GM12891 (cell line): ENCODE data around the gene KIF15.

ENCODE experiments used
- DNase-seq: peaks from one replicate; pipeline ENCODE4 v3.0.0; 2011; ENCODE audit warnings: low spot score; ENCODE audit not compliant: insufficient read length
- FAIRE-seq: peaks from 2 replicates; lab custom pipeline; 2011; peaks lifted over from hg19 to GRCh38; lab: Jason Lieb, UNC
- PAX5 ChIP-seq: IDR thresholded peaks from 2 replicates; pipeline ENCODE4 v1.6.1; 2011; ENCODE audit warnings: low read length, moderate library complexity, mild to moderate bottlenecking; ENCODE audit not compliant: insufficient read depth, severe bottlenecking
- POLR2A ChIP-seq: IDR thresholded peaks from 2 replicates; pipeline ENCODE4 v1.6.1; 2011; ENCODE audit warnings: low read depth, low read length, control low read depth
- POLR2AphosphoS5 ChIP-seq: IDR thresholded peaks from 2 replicates; pipeline ENCODE4 v1.6.1; 2011; ENCODE audit warnings: low read depth, low read length, control low read depth
- POU2F2 ChIP-seq: IDR thresholded peaks from 2 replicates; pipeline ENCODE4 v1.6.1; 2011; ENCODE audit warnings: low read depth, mild to moderate bottlenecking, control low read depth, low read length, moderate library complexity
- SPI1 ChIP-seq: IDR thresholded peaks from 2 replicates; pipeline ENCODE4 v1.6.1; 2011; ENCODE audit warnings: low read depth, low read length, control low read depth
- TAF1 ChIP-seq: IDR thresholded peaks from 2 replicates; pipeline ENCODE4 v1.6.1; 2011; ENCODE audit warnings: low read depth, low read length, control low read depth

Gene KIF15

DNA sequence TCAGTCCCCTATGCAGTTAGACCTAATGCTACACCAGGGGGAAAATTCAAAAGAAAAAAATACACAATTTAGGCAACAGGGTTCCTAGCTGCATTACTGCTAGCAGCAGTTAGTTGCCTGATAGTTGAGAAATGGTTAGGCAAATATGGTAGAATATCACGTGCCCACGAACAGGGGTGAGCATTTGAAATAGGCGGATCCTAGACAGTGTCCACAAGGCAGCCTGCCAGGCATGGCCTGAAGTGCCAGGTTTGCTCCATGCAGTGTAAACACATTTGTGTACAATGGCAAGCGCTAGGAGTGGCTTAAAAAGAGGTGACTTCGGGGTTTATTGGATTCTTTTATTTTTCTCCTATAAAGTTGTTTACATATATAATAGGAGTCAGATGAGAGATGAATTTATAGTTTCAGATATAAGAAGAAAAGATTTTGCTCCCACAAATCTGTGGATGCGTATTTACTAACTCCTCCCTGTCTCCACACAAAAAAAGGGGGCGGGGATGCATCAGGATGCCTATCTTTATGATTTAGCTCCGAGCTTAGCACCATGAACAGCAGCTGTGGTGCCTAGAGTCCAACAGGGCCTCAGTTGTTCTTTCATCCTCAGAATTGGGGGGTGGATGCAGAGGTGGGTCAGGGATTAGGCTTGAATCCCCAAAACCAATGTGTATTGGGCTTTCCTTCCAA lies 108.9 kb downstream of the KIF15 start:
- DNase-seq (no peak), FAIRE-seq (no peak)
- TF ChIP-seq TAF1 (no peak), POU2F2 (no peak), SPI1 (no peak)

DNA sequence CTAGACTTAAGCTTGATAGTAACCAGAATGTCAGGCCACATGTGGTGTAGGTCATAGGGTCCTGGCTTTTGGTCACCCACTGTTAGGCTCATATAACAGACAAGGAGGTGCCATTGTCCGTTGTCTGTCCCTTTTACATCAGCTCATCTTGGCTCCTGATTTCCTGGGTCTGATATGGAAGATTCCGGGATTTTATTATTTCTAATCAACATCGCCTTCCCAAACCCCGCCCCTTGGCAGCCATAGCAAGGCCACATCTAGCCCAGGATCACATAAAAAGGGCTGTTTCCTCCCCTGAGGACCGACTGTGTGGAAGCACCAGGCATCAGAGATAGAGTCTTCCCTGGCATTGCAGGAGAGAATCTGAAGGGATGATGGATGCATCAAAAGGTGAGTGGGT lies 112.7 kb downstream of the KIF15 start, which contains the start of gene TGM4:
TGM4 (plus strand) TSS at position 301 of the 400 bp plus-strand sequence; CDS start at position 372, 71 bp downstream.
- FAIRE-seq (no peak), DNase-seq (no peak)
- TF ChIP-seq PAX5 (no peak), TAF1 (no peak)

DNA sequence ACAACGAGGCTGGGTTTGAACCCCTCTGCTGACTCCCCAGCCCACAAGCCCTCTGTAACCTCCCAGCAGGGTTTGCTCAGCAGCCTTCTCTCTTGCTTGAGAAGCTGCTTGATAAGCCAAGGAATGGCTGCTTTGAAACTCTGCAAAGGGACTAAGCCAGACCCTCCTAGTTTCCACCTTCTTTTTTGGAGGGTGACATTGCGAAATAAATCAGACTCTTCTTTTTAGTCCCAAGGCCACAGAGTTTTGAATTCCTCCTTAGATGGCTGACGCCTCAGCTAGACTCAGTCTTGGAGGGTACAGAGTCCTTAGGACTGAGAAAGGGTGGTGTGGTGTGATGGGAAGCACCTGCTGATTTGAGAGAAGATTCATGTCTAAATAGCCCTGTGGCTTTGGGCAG lies 114.0 kb downstream of the KIF15 start:
- TF ChIP-seq TAF1, result no peak
- no peak for TF ChIP-seq SPI1
- TF ChIP-seq POLR2A, result no peak
- TF ChIP-seq POU2F2, result no peak
- no peak for TF ChIP-seq POLR2AphosphoS5
- TF ChIP-seq PAX5, result no peak
- no peak for FAIRE-seq
- no peak for DNase-seq

DNA sequence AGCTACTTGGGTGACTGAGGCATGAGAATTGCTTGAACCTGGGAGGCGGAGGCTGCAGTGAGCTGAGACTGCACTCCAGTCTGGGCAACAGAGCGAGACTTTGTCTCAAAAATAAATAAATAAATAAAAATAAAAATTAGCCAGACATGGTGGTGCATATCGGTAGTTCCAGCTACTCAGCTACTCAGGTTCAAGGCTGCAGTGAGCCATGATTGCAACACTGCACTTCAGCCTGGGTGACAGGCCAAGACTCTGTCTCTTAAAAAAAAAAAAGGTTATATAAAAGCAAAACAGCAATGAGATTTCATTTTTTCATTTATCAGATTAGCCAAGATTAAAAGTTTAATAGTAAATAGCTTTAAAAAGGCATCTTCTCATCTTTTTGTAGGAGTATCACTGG lies 115.7 kb downstream of the KIF15 start:
- DNase-seq (no peak), FAIRE-seq (no peak)
- TF ChIP-seq POU2F2, result no peak
- TF ChIP-seq TAF1, result no peak
- no peak for TF ChIP-seq POLR2AphosphoS5
- no peak for TF ChIP-seq PAX5

DNA sequence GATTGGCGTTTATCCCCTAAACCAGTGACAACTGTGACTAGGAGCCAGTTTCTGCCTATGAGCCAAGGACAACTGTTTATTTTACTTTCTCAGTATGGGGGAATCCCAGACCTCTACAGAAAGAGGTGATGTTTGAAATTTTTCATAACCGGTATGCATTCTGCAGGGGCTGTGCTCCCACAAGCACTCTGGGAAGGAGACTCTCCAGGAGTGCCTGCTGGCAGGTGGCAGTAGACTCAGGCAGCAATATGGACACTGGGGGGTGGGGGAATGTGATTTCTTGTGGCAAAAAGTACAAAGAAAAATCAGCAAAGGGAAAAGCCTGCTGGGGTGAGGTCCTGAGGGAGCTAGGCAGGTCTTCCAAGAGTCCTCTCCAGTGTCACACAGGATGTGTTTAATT lies 118.7 kb downstream of the KIF15 start:
- no peak for FAIRE-seq
- DNase-seq, result no peak
- TF ChIP-seq PAX5 (no peak), POU2F2 (no peak), SPI1 (no peak), POLR2A (no peak), POLR2AphosphoS5 (no peak), TAF1 (no peak)

DNA sequence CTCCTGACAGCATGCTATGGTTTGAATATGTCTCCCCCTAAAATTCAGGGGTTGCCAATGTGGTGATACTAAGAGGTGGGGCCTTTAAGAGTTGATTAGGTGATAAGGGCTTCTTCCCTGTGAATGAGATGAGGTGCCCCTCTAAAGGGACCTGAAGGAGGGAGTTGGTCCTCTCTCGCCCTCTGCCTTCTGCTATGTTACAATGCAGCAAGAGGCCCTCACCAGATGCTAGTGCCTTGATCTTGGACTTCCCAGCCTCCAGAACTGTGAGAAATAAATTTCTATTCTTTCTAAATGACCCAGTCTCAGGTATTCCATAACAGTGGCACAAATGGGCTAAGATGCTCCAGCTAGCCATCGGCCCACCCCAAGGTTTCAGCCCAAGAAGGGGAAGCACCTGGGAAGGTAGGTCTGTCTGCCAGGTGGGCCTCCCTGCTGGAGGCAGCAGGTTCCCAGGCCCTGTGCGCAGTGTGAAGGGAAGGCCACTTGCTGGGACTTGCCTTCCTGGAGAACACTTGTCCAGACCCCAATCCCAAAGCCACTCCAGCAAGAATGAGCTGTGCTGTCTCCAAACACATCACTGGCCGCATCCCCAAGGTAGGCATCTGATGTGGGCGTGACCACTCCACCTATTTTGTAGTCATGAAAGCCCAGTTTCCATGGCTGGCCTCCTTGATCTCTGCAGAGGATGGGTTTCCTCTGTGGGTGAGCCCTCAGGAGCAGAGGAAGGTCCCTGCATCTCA lies 121.8 kb downstream of the KIF15 start:
- TF ChIP-seq POU2F2 (no peak), SPI1 (no peak), POLR2AphosphoS5 (no peak), POLR2A (no peak)
- DNase-seq (no peak), FAIRE-seq (no peak)

DNA sequence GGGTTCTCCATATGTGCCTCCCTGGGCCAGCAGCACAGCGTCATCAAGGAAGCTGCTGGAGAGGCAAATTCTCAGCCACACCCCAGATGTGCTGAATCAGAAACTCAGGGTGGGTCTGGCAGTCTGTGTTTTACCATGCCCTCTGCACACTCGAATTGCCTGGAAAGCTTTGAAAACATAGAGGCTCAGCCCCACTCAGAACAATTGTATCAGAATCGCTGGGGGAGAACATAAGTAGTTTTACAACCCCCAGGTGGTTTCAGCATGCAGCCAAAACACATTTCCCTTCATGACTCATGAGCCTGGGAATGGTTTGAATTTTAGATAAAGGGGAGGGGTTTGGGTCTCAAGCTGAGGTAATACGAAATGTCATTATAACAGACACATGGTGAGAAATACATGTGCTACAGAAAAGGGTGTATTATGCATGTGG lies 122.4 kb downstream of the KIF15 start:
- FAIRE-seq, result no peak
- TF ChIP-seq POLR2A (no peak), POU2F2 (no peak), SPI1 (no peak), TAF1 (no peak)
- DNase-seq, result no peak

DNA sequence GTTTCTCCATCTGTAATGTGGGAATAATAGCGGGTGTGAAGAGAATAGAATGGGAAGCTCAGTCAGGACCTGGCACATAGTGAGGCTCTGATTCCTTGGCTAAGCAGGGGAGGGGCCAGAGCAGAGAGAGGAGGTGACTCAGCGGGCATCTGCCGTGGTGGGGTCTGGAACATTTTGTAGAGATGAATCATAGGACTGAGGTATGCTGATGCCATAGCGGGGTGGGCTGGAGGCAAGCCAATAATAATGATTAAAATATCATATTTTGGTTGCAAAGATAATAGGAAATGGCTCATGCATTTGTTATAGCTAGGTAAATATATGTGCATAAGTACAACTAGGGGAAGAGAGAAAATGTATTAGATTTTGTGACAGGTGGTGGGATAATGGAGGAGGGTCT lies 124.0 kb downstream of the KIF15 start:
- DNase-seq (no peak), FAIRE-seq (no peak)
- no peak for TF ChIP-seq TAF1
- no peak for TF ChIP-seq POLR2AphosphoS5
- no peak for TF ChIP-seq POU2F2
- TF ChIP-seq SPI1, result no peak
- no peak for TF ChIP-seq PAX5
- TF ChIP-seq POLR2A, result no peak

DNA sequence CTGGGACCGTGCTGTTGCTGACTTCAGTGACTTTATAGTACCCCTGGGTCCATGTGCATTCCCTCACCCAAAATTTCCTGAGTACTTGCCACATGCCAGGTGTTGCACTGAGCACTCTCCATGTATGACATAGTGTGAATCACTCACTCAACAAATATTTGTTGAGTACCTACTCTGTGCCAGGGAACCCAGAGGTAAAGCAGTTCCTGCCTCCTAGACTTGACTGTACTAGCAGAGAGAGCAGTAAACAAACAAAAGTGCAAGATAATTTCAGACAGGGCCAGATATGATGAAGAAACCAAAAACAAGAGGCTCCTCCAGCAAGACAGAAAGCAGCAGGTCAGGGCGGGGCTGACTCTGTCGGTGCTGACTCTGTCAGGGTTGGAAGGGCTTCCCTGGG lies 125.0 kb downstream of the KIF15 start:
- no peak for TF ChIP-seq SPI1
- no peak for TF ChIP-seq PAX5
- TF ChIP-seq POLR2AphosphoS5, result no peak
- TF ChIP-seq POU2F2, result no peak
- TF ChIP-seq POLR2A, result no peak
- TF ChIP-seq TAF1, result no peak
- no peak for DNase-seq
- FAIRE-seq, result no peak

DNA sequence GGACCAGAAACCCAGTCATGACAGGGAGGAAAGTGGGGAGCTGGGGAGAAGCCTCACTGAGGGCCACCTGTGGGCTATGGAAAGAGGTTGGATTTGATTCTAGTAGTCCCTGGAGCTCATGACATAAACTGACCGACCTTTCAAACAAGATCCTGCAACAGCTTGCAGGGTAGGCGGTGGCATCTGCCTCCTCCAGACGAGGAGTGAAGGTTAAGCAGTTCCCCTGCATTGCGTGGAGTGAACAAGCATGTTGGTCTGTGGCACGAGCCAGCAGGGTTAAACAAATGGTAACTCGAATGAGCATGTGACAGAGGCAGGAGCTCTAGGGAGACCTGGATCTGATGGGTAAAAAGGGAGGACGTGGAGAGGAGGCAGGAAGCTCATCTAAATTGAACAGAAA lies 125.5 kb downstream of the KIF15 start:
- no peak for TF ChIP-seq SPI1
- no peak for DNase-seq
- no peak for FAIRE-seq

DNA sequence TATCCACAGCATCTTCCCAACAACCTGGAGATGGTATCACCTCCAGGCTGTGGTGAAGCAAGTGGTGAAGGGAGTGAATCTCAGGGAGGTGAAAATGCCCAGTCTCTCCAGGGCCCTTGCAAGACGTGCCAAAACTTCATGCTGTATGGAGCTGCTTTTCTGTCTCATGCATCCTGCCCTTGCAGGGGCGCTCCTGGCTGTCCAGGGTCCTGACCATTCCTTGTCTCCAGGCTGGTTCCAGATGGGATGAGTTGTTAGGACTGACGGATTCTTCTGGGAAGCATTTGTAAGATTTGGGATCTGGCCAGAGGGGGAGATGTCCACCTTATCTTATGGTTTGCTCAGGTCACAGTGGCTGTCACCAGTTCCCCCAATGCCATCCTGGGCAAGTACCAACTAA lies 128.7 kb downstream of the KIF15 start:
- no peak for DNase-seq
- FAIRE-seq, result no peak
- TF ChIP-seq POLR2A (no peak), SPI1 (no peak), TAF1 (no peak), POLR2AphosphoS5 (no peak), POU2F2 (no peak), PAX5 (no peak)
